ENCODE results near the gene ADGRG4.

Gene ADGRG4

DNA sequence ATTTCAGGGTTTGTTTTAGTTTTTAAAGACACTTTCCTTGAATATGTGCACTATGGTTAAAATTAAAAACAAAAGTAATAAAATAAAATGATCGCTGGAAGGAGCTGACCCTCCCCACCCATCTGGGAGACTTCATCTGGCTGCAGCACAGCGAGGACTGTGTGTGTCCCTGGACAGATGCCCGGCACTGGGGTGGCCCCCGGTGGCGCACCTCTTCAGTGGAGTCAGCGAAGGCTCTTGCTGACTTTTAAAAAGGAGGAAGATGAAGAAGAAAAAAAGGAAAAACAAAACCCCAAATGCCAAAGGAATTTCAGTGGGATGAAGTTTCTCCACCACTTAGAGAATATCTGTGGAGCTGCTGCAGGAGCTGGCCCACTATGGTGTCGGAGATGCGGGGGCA, 5.4 kb upstream of the ADGRG4 start:
- TF ChIP-seq, protein P1, sequence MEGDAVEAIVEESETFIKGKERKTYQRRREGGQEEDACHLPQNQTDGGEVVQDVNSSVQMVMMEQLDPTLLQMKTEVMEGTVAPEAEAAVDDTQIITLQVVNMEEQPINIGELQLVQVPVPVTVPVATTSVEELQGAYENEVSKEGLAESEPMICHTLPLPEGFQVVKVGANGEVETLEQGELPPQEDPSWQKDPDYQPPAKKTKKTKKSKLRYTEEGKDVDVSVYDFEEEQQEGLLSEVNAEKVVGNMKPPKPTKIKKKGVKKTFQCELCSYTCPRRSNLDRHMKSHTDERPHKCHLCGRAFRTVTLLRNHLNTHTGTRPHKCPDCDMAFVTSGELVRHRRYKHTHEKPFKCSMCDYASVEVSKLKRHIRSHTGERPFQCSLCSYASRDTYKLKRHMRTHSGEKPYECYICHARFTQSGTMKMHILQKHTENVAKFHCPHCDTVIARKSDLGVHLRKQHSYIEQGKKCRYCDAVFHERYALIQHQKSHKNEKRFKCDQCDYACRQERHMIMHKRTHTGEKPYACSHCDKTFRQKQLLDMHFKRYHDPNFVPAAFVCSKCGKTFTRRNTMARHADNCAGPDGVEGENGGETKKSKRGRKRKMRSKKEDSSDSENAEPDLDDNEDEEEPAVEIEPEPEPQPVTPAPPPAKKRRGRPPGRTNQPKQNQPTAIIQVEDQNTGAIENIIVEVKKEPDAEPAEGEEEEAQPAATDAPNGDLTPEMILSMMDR (IDR thresholded peaks at IDR 0.05; ENCODE audit: extremely low read depth, insufficient read depth, missing control alignments): no peak
- in situ Hi-C loops (cut with MboI; ENCODE audit: low pct_unique_long_range_greater_than_20kb, low sequenced_read_pairs, unreplicated experiment): no loop called here
- DNase-seq (ENCODE audit: low spot score): no peak

DNA sequence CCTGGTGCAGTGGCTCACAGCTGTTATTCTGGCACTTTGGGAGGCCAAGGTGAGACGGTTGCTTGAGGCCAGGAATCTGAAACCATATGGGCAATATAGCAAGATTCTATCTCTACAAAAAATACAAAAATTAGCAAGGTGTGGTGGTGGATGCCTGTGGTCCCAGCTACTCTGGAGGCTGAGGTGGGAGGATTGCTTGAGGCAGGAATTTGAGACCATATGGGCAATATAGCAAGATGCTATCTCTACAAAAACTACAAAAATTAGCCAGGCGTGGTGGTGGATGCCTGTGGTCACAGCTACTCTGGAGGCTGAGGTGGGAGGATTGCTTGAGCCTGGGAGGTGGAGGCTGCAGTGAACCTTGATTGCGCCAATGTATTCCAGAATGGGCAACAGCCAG, 2.3 kb downstream of the ADGRG4 start:
- DNase-seq (ENCODE audit: low spot score): no peak
- in situ Hi-C loops (cut with MboI; ENCODE audit: low pct_unique_long_range_greater_than_20kb, low sequenced_read_pairs, unreplicated experiment): no loop called here
- TF ChIP-seq, protein P1 (IDR thresholded peaks at IDR 0.05; ENCODE audit: extremely low read depth, insufficient read depth, missing control alignments): no peak

DNA sequence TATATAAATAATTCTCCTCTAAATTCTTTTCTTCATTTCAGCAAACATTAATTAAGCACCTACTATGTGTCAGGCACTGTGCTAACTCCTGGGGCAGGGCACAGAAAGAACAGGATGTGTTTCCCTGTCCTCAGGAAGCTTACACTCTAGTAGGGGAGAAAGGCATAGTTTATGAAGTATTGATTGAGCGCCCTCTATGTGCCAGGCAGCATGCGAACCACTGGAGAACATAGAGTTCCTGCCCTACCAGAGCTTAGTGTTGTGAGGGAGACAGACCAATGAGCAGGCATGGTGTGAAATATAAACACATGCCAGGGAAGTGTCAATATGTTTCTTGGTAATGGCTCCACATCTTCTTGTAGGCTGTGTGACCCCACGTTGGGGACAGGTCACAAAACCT, 3.7 kb downstream of the ADGRG4 start:
- in situ Hi-C loops (cut with MboI; ENCODE audit: low pct_unique_long_range_greater_than_20kb, low sequenced_read_pairs, unreplicated experiment): no loop called here
- no peak for DNase-seq (ENCODE audit: low spot score)
- TF ChIP-seq, protein P1 (IDR thresholded peaks at IDR 0.05; ENCODE audit: extremely low read depth, insufficient read depth, missing control alignments): no peak

DNA sequence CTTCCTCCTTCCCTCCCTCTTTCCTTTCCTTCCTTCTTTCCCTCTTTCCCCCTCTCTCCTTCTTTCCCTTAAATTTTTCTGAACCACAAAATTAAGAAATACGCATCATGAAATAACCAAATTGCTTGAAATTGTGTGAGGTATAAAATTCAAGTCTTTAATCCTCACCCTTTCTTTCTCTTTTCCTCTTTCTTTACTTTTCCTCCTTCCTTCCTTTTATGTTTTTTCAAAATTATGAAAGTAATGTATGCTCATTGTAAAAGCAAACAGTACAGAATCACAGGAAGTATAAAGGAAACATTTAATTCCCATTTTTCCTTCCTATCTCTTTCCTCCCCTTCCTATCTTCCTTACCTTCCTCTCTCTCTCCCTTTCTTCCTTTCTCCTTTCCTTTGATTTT, 5.4 kb downstream of the ADGRG4 start:
- in situ Hi-C loops (cut with MboI; ENCODE audit: low pct_unique_long_range_greater_than_20kb, low sequenced_read_pairs, unreplicated experiment): no loop called here
- TF ChIP-seq, protein P1 (IDR thresholded peaks at IDR 0.05; ENCODE audit: extremely low read depth, insufficient read depth, missing control alignments): no peak
- DNase-seq (ENCODE audit: low spot score): no peak

DNA sequence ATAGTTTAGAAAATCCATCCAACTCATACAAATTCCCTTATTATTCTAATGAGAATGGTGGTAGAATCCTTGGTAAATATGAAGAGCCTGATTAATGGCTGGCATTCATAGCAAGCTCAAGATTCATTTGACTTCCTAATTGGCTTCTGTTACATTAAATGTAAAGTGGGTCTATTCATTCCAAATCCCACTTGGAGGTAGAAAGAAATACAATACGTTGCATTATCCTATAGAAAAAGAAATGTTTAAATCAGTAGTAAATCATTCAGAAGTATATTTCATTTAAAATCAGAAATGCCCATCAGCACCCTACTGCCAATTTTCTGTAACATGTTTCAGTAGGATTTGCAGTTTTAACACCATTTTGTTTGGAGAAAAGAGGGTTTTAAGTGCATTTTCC, 6.7 kb downstream of the ADGRG4 start:
- DNase-seq (ENCODE audit: low spot score): no peak
- in situ Hi-C loops (cut with MboI; ENCODE audit: low pct_unique_long_range_greater_than_20kb, low sequenced_read_pairs, unreplicated experiment): no loop called here
- TF ChIP-seq, protein P1 (IDR thresholded peaks at IDR 0.05; ENCODE audit: extremely low read depth, insufficient read depth, missing control alignments): no peak

DNA sequence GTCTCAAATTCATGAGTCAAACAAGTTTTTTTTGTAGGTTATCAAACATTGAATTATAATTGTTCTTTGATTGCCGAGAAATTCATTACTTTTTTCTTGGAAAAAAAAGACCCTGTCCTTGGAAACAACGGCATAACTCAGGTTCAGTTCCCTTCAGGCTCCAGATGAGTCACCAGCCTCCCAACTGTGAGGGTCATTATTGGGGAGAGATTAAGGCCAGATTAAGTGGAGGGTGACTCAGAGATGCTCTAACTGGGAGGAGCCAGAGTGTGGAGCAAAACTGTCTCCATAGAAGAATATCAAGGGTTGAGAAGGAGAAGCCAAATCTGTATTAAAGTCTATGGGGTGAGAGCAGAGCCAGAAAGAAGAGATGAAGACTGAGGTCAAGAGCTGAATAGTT, 9.6 kb downstream of the ADGRG4 start:
- TF ChIP-seq, protein P1 (IDR thresholded peaks at IDR 0.05; ENCODE audit: extremely low read depth, insufficient read depth, missing control alignments): no peak
- no peak for DNase-seq (ENCODE audit: low spot score)
- in situ Hi-C loops (cut with MboI; ENCODE audit: low pct_unique_long_range_greater_than_20kb, low sequenced_read_pairs, unreplicated experiment): no loop called here

DNA sequence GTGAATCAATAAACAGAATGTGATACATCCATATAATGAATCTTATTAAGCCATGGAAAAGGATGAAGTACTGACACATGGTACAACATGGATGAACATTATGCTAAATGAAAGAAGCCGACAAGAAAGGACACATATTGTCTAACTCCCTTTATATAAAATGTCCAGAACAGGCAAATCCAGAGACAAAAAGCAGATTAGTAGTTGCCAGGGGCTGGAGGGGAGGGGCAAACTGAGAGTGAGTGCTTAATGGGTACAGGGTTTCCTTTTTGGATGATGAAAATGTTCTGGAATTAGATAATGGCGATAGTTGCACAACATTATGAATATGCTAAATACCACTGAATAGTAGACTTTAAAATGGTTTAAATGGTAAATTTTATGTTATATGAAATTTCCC, 17.4 kb downstream of the ADGRG4 start:
- DNase-seq (ENCODE audit: low spot score): no peak
- TF ChIP-seq, protein P1 (IDR thresholded peaks at IDR 0.05; ENCODE audit: extremely low read depth, insufficient read depth, missing control alignments): no peak
- in situ Hi-C loops (cut with MboI; ENCODE audit: low pct_unique_long_range_greater_than_20kb, low sequenced_read_pairs, unreplicated experiment): no loop called here
